Choroid plexus epithelial cell (primary cell): ENCODE results near the gene VSNL1.
A peak's percentile ranks its signal among the peaks of the same experiment; 100 is the strongest.

Experiments used
- DNase-seq: peaks from one replicate; pipeline ENCODE4 v3.0.0-alpha.2; 2010; ENCODE audit warnings: low read depth
- H3K4me3 ChIP-seq: 2 replicates; pipeline ENCODE4 v1.5.1; 2011; ENCODE audit warnings: low read depth, mild to moderate bottlenecking, control low read depth, low read length, moderate library complexity
- TF ChIP-seq, protein P1 (sequence below): conservative IDR thresholded peaks from 2 replicates; pipeline ENCODE4 v1.5.1; 2011; ENCODE audit warnings: low read depth, mild to moderate bottlenecking, control low read depth, inconsistent platforms, low read length, moderate library complexity

VSNL1 gene

DNA sequence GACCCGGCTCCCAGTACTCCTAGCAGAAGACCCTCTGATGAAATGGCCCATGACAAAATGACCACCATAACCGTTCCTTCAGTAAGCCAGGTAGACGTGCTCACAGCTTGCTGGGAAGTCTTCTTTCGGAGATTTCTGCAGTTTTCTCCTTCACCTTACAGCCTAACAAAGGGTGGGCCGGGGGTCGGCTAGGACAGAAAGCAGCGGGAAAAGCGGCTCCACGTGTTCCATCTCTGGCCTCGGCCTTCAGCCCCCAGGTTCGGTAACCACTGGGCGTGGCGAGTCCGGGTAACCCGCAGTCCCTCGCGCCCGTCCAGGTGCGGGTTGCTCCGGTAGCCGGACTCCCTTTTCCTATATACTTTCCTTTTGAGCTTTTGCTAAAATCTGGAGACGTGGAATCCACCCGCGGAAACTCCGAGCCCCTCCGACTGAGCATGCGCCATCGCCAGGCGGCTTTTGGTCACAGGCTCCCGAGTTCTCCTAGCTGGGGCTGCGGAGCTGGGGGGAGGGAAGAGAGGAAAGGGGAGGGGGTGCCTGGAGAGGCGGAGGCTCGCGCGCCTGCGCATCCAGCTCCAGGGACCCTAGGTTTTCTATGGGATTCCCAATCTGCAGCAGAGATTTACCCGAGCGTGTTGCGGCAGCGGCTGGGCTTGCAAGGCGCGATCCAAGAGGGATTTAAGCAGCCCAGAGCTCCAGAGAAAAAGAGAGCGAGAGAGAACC is at the start of gene VSNL1:
Gene VSNL1, plus strand, starts transcription at position 604 of the 720 bp plus-strand sequence. CDS start 51,379 bp downstream, outside the sequence.
- TF ChIP-seq, protein P1, sequence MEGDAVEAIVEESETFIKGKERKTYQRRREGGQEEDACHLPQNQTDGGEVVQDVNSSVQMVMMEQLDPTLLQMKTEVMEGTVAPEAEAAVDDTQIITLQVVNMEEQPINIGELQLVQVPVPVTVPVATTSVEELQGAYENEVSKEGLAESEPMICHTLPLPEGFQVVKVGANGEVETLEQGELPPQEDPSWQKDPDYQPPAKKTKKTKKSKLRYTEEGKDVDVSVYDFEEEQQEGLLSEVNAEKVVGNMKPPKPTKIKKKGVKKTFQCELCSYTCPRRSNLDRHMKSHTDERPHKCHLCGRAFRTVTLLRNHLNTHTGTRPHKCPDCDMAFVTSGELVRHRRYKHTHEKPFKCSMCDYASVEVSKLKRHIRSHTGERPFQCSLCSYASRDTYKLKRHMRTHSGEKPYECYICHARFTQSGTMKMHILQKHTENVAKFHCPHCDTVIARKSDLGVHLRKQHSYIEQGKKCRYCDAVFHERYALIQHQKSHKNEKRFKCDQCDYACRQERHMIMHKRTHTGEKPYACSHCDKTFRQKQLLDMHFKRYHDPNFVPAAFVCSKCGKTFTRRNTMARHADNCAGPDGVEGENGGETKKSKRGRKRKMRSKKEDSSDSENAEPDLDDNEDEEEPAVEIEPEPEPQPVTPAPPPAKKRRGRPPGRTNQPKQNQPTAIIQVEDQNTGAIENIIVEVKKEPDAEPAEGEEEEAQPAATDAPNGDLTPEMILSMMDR, result no peak
- peak; percentile 66 for DNase-seq
- peak within 1 kb of the TSS; percentile 55 for H3K4me3 ChIP-seq

DNA sequence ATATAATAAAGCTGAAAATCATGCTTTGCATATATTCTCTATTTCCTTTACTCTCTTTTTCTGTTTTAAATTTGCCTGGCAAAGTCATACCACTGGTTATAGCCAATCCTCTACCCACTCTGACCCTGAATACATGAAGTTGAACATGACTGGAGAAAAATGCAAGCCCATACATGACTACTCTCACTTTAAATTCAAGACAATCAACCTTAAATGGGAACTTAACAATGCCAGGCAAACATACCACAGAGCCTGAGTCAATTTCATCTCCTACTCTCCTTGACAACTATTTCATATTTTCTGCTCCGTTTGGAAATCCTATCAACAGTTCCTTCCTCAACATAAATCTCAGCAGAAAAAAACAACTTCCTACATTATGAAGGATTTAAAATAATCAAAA is 44.9 kb upstream of the VSNL1 start:
- DNase-seq, result no peak
- TF ChIP-seq, protein P1, result no peak
- no peak overlapping the region for H3K4me3 ChIP-seq

DNA sequence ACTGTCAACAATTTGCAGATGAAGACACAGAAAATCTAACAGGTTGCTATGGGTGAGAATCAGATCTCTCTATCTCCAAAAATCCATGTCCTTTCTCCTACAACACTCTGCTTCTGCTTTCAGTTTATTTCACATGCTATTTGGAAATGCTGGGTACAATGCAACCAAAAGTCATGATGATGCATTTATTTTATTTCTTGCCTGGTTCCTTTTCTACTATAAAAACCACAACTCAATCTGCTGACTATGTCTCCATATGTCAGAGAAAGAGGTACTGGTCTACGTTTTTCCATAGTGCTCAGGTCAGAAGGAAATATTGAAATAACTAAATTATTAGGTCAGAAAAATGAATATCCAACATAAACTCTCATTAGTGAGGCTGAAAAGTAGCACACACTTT is 42.8 kb upstream of the VSNL1 start:
- DNase-seq, result no peak
- TF ChIP-seq, protein P1, result no peak
- H3K4me3 ChIP-seq, result no peak overlapping the region

DNA sequence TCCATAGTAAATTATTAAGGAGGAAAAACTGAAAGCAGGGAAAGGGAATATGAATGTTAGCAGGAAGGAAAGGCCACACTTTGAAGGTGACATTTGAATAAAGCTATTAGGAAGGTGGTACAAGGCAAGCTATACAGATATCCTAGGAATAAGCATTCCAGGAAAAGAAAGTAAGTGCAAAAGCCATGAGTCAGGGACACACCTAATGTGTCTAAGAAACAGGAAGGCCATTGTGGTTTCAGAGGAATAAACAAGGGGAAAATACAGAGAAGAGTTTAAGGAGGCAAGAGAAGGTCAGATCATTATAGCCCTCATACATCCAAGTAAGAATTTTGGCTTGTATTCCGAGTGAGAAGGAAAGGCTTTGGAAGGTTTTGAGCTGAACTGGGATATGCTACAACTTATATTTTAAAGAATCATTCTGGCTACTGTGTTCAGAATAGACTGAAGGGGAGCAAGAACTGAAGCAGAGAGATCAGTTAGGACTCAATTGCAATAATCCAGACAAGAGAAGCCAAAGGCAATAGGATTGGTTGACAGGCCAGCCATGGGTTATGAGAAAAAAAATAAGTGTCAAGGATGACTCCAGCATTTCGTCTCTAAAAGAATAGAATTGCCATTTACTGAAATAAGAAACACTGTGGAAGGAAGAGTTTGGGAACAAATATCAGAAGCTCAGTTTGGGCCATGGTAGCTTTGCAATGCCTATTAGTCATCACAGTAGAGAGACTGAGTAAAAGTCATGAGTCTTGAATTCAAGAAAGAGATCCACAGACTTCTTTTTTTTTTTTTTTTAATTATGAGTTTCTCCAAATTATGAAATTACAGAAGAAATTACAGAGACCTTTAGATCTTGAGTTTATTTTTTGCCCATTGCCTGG is 33.5 kb upstream of the VSNL1 start:
- no peak overlapping the region for H3K4me3 ChIP-seq
- TF ChIP-seq, protein P1, result no peak
- DNase-seq, result no peak

DNA sequence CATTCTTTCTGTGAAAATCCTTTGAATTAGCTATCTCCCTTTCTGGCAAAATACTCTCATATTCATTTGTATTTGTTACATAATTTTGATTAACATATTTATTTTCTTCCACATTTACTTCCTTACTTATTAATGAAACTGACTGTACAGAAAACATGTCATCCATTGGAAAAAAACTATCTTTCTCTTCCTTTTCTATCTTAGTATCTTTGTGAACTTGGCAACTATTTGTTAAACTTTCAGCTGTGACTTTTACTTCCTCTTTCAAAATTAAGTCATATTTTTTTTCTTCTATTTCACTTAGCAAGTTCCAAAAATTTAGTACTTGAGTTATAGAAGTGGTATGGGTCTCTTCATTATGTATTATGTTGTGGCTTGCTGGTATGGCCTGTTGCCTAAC is 24.8 kb upstream of the VSNL1 start:
- TF ChIP-seq, protein P1, result no peak
- DNase-seq, result no peak
- no peak overlapping the region for H3K4me3 ChIP-seq

DNA sequence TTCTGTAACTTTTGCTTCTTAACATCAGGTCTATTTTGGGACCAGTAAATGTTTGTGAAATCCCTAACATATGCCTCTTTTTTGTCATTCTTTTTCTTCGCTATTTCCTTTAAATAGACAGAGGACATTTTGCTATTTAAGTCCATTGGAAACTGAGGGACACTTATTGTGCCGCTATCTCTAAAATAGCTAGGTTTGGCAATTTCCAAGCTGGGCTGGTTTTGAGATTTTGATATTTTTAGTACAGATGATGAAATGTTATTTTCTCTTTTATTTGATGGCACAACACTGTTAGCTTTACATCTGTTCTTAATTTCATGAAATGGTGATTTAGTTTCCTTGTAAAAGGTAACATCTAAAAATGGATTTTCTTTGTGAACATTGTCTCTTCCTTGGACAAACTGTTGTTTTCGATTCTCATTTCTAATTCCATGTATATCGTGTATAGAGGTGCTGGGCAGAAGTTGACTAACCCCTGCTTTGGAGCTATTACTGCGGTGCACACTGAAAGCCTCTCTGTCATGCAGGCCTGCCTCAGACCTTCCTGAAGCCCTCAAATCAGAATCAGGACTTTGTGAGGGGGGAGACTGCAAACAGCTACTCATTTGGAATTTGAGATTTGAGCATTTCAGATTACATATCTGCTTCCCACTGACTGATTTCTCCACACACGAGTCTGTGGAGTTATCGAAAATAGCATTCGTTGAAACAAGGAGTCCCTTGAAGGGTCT is 22.9 kb upstream of the VSNL1 start:
- TF ChIP-seq, protein P1, result no peak
- peak overlapping the region; percentile 60 for H3K4me3 ChIP-seq
- DNase-seq, result no peak
